H1 (cell line): ENCODE measurements around the gene INAFM1. TPM values are rescaled to one million over a fixed set of nuclear protein-coding genes. Genes with fewer than 3 reads are reported as not detected.
A peak's percentile ranks its signal among the peaks of the same experiment; 100 is the strongest.

Experiments
- CTCF ChIA-PET: fragments of 300-600 bp; sonication (Branson Sonifier 250); formaldehyde crosslinking; loops from one replicate; lab custom pipeline; 2021; ENCODE audit not compliant: partially characterized antibody; lab: Charles Lee
- POLR2A ChIA-PET: fragments of 300-600 bp; sonication (Branson Sonifier 250); formaldehyde crosslinking; loops from one replicate; lab custom pipeline; 2021; ENCODE audit warnings: inconsistent platforms; ENCODE audit not compliant: partially characterized antibody; lab: Charles Lee
- DNase-seq, 2 experiments: peaks; one replicate each; pipeline versions ENCODE4 v3.0.0 to v3.0.0-alpha.2; 2010 to 2022; ENCODE audit warnings: low spot score in 2 of 2, low read depth in 1 of 2, mixed read lengths in 1 of 2
- FAIRE-seq: peaks from 2 replicates; lab custom pipeline; 2011; peaks lifted over from hg19 to GRCh38; lab: Jason Lieb, UNC
- H2AFZ ChIP-seq: 2 replicates; pipeline ENCODE4 v1.8.1; 2012; ENCODE audit warnings: low read length, inconsistent platforms
- H2AK5ac ChIP-seq: 2 replicates; pipeline ENCODE4 v1.6.1; 2013; ENCODE audit warnings: low read depth, low read length
- H2BK120ac ChIP-seq: replicated peaks from 2 replicates; pipeline ENCODE3; 2013; ENCODE audit warnings: low read depth, low read length, inconsistent platforms
- H2BK12ac ChIP-seq: 2 replicates; pipeline ENCODE4 v1.6.1; 2013; ENCODE audit warnings: low read depth, low read length
- H2BK15ac ChIP-seq: 2 replicates; pipeline ENCODE4 v1.6.1; 2013; ENCODE audit warnings: low read length
- H2BK20ac ChIP-seq: 2 replicates; pipeline ENCODE4 v1.6.1; 2013; ENCODE audit warnings: low read length
- H2BK5ac ChIP-seq: 2 replicates; pipeline ENCODE4 v1.6.1; 2013; ENCODE audit warnings: low read depth, low read length
- H3K14ac ChIP-seq: 2 replicates; pipeline ENCODE4 v1.6.1; 2013; ENCODE audit warnings: inconsistent platforms; ENCODE audit not compliant: insufficient read length
- H3K18ac ChIP-seq: 2 replicates; pipeline ENCODE4 v1.6.1; 2013; ENCODE audit warnings: low read length; ENCODE audit errors: extremely low read depth
- H3K23ac ChIP-seq: 2 replicates; pipeline ENCODE4 v1.6.1; 2013; ENCODE audit warnings: inconsistent platforms; ENCODE audit not compliant: insufficient read length
- H3K23me2 ChIP-seq: 2 replicates; pipeline ENCODE4 v1.6.1; 2013; ENCODE audit warnings: low read depth, low read length
- H3K27ac ChIP-seq: 2 replicates; pipeline ENCODE4 v1.6.1; 2011; ENCODE audit warnings: low read depth, low read length, inconsistent platforms
- H3K27me3 ChIP-seq, 4 experiments: replicated peaks in 1 of 4; 1 replicate in 1 of 4; 2 replicates in 3 of 4; pipeline versions ENCODE4 v1.6.1 to v1.8.1; 2011 to 2013; ENCODE audit warnings: low read length in 3 of 4, mild to moderate bottlenecking in 3 of 4, inconsistent platforms in 2 of 4, mixed read lengths in 2 of 4, moderate library complexity in 1 of 4; ENCODE audit not compliant: control insufficient read depth in 3 of 4, insufficient read depth in 3 of 4; ENCODE audit errors: extremely low read depth in 1 of 4
- H3K36me3 ChIP-seq, 4 experiments: 2 replicates each; pipeline versions ENCODE4 v1.6.1 to v1.8.1; 2011 to 2013; ENCODE audit warnings: mild to moderate bottlenecking in 4 of 4, low read length in 3 of 4, moderate library complexity in 2 of 4, control low read depth in 1 of 4, inconsistent platforms in 1 of 4; ENCODE audit not compliant: insufficient read depth in 4 of 4, control insufficient read depth in 2 of 4
- H3K4ac ChIP-seq: replicated peaks from 2 replicates; pipeline ENCODE3; 2013; ENCODE audit warnings: low read length, low read depth, mixed read lengths, inconsistent platforms; ENCODE audit not compliant: insufficient read length
- H3K4me1 ChIP-seq, 4 experiments: replicated peaks in 1 of 4; 1 replicate in 1 of 4; 2 replicates in 3 of 4; pipeline versions ENCODE4 v1.6.1 to v1.8.1; 2011 to 2013; ENCODE audit warnings: low read length in 3 of 4, inconsistent platforms in 2 of 4, mixed read lengths in 1 of 4; ENCODE audit not compliant: insufficient read depth in 4 of 4, control insufficient read depth in 3 of 4
- H3K4me2 ChIP-seq, 2 experiments: 2 replicates each; pipeline versions ENCODE4 v1.6.1 to v1.8.1; 2011 to 2013; ENCODE audit warnings: low read depth in 2 of 2, low read length in 2 of 2, control low read depth in 1 of 2, inconsistent platforms in 1 of 2, mild to moderate bottlenecking in 1 of 2; ENCODE audit not compliant: insufficient read depth in 1 of 2
- H3K4me3 ChIP-seq, 4 experiments: fragments of 200-600, 300-600 bp in 1 of 4; sonication (generic), shearing (Covaris generic), sonication (Bioruptor Twin) in 1 of 4; 2 replicates each; pipeline versions ENCODE4 v1.5.1 to v1.8.1; 2011 to 2016; ENCODE audit warnings: low read length in 4 of 4, low read depth in 3 of 4, control low read depth in 2 of 4, inconsistent platforms in 2 of 4, mild to moderate bottlenecking in 2 of 4, mixed read lengths in 1 of 4, moderate library complexity in 1 of 4; ENCODE audit not compliant: insufficient read depth in 2 of 4; ENCODE audit errors: extremely low read depth in 1 of 4
- H3K56ac ChIP-seq: replicated peaks from 2 replicates; pipeline ENCODE3; 2013; ENCODE audit warnings: low read depth, mild to moderate bottlenecking, mixed read lengths, low read length, inconsistent platforms; ENCODE audit not compliant: insufficient read length
- H3K79me1 ChIP-seq: 2 replicates; pipeline ENCODE4 v1.6.1; 2013; ENCODE audit warnings: low read depth, low read length, control low read depth
- H3K79me2 ChIP-seq, 2 experiments: 2 replicates each; pipeline versions ENCODE4 v1.6.1 to v1.8.1; 2012 to 2013; ENCODE audit warnings: low read length in 2 of 2, mild to moderate bottlenecking in 2 of 2, inconsistent platforms in 1 of 2; ENCODE audit not compliant: insufficient read depth in 2 of 2, control insufficient read depth in 1 of 2
- H3K9ac ChIP-seq, 4 experiments: replicated peaks in 1 of 4; 1 replicate in 1 of 4; 2 replicates in 3 of 4; pipeline versions ENCODE4 v1.6.1 to v1.8.1; 2011 to 2013; ENCODE audit warnings: low read depth in 3 of 4, low read length in 3 of 4, control low read depth in 2 of 4, mild to moderate bottlenecking in 2 of 4, moderate library complexity in 2 of 4, inconsistent platforms in 1 of 4; ENCODE audit errors: extremely low read depth in 1 of 4
- H3K9me3 ChIP-seq, 2 experiments: 2 replicates each; pipeline versions ENCODE4 v1.6.1 to v1.8.1; 2012 to 2013; ENCODE audit warnings: mild to moderate bottlenecking in 2 of 2, moderate library complexity in 2 of 2, control low read depth in 1 of 2, inconsistent platforms in 1 of 2, low read depth in 1 of 2, low read length in 1 of 2, mixed read lengths in 1 of 2; ENCODE audit not compliant: insufficient read depth in 2 of 2
- H4K20me1 ChIP-seq, 2 experiments: replicated peaks in 1 of 2; 2 replicates each; pipeline versions ENCODE3 to v1.8.1; 2011 to 2013; ENCODE audit warnings: inconsistent platforms in 2 of 2, low read length in 2 of 2, mild to moderate bottlenecking in 1 of 2; ENCODE audit not compliant: insufficient read depth in 2 of 2, control insufficient read depth in 1 of 2
- H4K5ac ChIP-seq: 2 replicates; pipeline ENCODE4 v1.6.1; 2013; ENCODE audit warnings: low read length, low read depth, mixed read lengths, inconsistent platforms; ENCODE audit not compliant: insufficient read length
- H4K8ac ChIP-seq: 2 replicates; pipeline ENCODE4 v1.8.0; 2013; ENCODE audit warnings: mild to moderate bottlenecking, moderate library complexity, low read length, inconsistent platforms; ENCODE audit not compliant: insufficient read depth; ENCODE audit errors: extremely low read depth
- H4K91ac ChIP-seq: replicated peaks from 2 replicates; pipeline ENCODE3; 2013; ENCODE audit warnings: low read length, mixed read lengths, inconsistent platforms; ENCODE audit not compliant: insufficient read length
- ATF2 ChIP-seq: IDR thresholded peaks from 2 replicates; pipeline ENCODE4 v1.6.1; 2012; ENCODE audit warnings: low read length, inconsistent platforms
- CHD2 ChIP-seq: IDR thresholded peaks from 2 replicates; pipeline ENCODE4 v1.6.1; 2012; ENCODE audit warnings: low read length, improper control_type of control experiment
- EZH2 ChIP-seq: fragments of 200-600 bp; sonication (generic); IDR thresholded peaks from 2 replicates; pipeline ENCODE4 v1.7.1; 2012; ENCODE audit warnings: low read depth, mild to moderate bottlenecking, moderate library complexity, low read length, inconsistent platforms; ENCODE audit not compliant: severe bottlenecking
- POLR2AphosphoS5 ChIP-seq: IDR thresholded peaks from 2 replicates; pipeline ENCODE4 v1.6.1; 2011; ENCODE audit warnings: low read depth, low read length
- RFX5 ChIP-seq: IDR thresholded peaks from 2 replicates; pipeline ENCODE4 v1.6.1; 2011; ENCODE audit warnings: low read depth, low read length, improper control_type of control experiment, borderline replicate concordance
- SP4 ChIP-seq: IDR thresholded peaks from 2 replicates; pipeline ENCODE4 v1.6.1; 2012; ENCODE audit warnings: low read length, inconsistent platforms
- TAF7 ChIP-seq: optimal IDR thresholded peaks from 2 replicates; pipeline ENCODE3; 2011; ENCODE audit warnings: low read depth, mild to moderate bottlenecking, inconsistent platforms, low read length, moderate library complexity, borderline replicate concordance
- TEAD4 ChIP-seq: IDR thresholded peaks from 2 replicates; pipeline ENCODE4 v1.6.1; 2012; ENCODE audit warnings: low read depth, low read length, inconsistent platforms, mixed read lengths
- YY1 ChIP-seq: IDR thresholded peaks from 2 replicates; pipeline ENCODE4 v1.6.1; 2011; ENCODE audit warnings: low read depth, mild to moderate bottlenecking, low read length
- WGBS, 2 experiments: shearing (Covaris generic) in 1 of 2; methylation state at CpG; one replicate each; pipeline versions ENCODE4 v1.1.6 to v1.1.7; 2013 to 2015; ENCODE audit warnings: low lambda C conversion rate in 2 of 2, mixed read lengths in 2 of 2, inconsistent platforms in 1 of 2, low coverage in 1 of 2, missing lambda C conversion rate in 1 of 2; ENCODE audit not compliant: insufficient replicate concordance in 2 of 2, insufficient coverage in 1 of 2, insufficient read length in 1 of 2; ENCODE audit errors: extremely low coverage in 1 of 2, missing lambda C conversion rate in 1 of 2; 5-methylcytosine and 5-hydroxymethylcytosine counted together
- polyA plus RNA-seq, 7 experiments: library from polyadenylated mRNA; depleted of rRNA in 3 of 7; stranded (reverse) in 5 of 7; unstranded in 2 of 7; fragments of >200 nt in 5 of 7; fragments of 200-250 nt in 2 of 7; gene quantifications; 1 replicate in 5 of 7; 2 replicates in 1 of 7; 4 replicates in 1 of 7; pipeline versions ENCODE4 v1.2.1 to v1.2.3, GENCODE V29; 2011 to 2013; ENCODE audit warnings: missing spikeins in 2 of 7, mixed read lengths in 2 of 7
- total RNA-seq: library from RNA; stranded (reverse); fragmentation: NEBNext Ultra II Directional; extraction: Animal tissue kit (Norgen Biotek cat#: 25700); gene quantifications from 2 replicates; pipeline ENCODE4 v1.2.1, GENCODE V29; 2021

INAFM1 gene
- total and polyA plus RNA-seq, 2 of the 8 experiments (the other 6 are each of a cell fraction or from before 2014, with no cell fraction given), result 2.6 to 3.4 TPM

- WGBS, 2 experiments, result 22% methylated on average over 17 of the region's 27 CpGs; no CpG with 5 or more reads in 1 of the 2 experiments
- Histone ChIP-seq H4K5ac (peak overlapping the region; percentile 67), H3K23ac (peak overlapping the region; percentile 53), H3K14ac (peak overlapping the region; percentile 32), H2BK120ac (peak overlapping the region; percentile 100), H3K4me3 (peak overlapping the region in 1 of 4 experiments; percentile 31; a peak in 2 of 8 replicates), H2BK20ac (peak overlapping the region; percentile 91), H3K9ac (peak overlapping the region in 2 of 4 experiments; percentile 13 to 16; a peak in 3 of 7 replicates), H2BK12ac (peak overlapping the region; percentile 100), H2AFZ (no peak overlapping the region), H3K27me3 (peaks cover 0 to 30% (median 27%) of the 10 kb centered on the region in 4 experiments; a peak in 6 of 7 replicates), H3K79me2 (no peaks in the 10 kb centered on the region; a peak in 1 of 4 replicates), H3K56ac (peak overlapping the region; percentile 40), H3K27ac (no peak overlapping the region), H4K91ac (peak overlapping the region; percentile 99), H2BK15ac (peak overlapping the region; percentile 100), H4K20me1 (peaks cover 4 to 18% of the 10 kb centered on the region in 2 experiments), H3K4me1 (peaks cover 8 to 25% (median 20%) of the 10 kb centered on the region in 4 experiments), H2AK5ac (peak overlapping the region; percentile 100), H2BK5ac (peak overlapping the region; percentile 76; the same call in 1 of the 2 replicates), H3K4me2 (peak overlapping the region; percentile 64 to 91), H3K23me2 (peaks cover 21% of the 10 kb centered on the region), H3K79me1 (peaks cover 3% of the 10 kb centered on the region; the same call in 1 of the 2 replicates), H3K9me3 (peaks cover 0 to 5% of the 10 kb centered on the region in 2 experiments; a peak in 2 of 4 replicates), H3K4ac (peak overlapping the region; percentile 76), H3K36me3 (no peaks in the 10 kb centered on the region), H4K8ac (peak overlapping the region; percentile 54; the same call in 1 of the 2 replicates), H3K18ac (peak overlapping the region; percentile 94)
- FAIRE-seq (no peak), DNase-seq (peak; percentile 75 to 86)
- CTCF ChIA-PET, result interaction anchor here (1.2 to 1.6 kb wide), 2 partner anchors 12 to 30 kb away, joined by 3 to 7 read pairs; no protein-coding TSS in a partner anchor
- POLR2A ChIA-PET, result interaction anchor here (0.6 to 5.0 kb wide), 6 partner anchors 15 to 128 kb away, joined by 3 to 66 read pairs (median 4); partner anchors contain the start of genes CCDC9 and ZC3H4
- TF ChIP-seq EZH2, result no peak
- TF ChIP-seq YY1, result peak; percentile 79
- no peak for TF ChIP-seq TAF7
- TF ChIP-seq RFX5, result peak; percentile 74; the same call in 1 of the 2 replicates
- peak; percentile 94 for TF ChIP-seq ATF2
- TF ChIP-seq SP4, result no peak
- no peak for TF ChIP-seq POLR2AphosphoS5
- TF ChIP-seq CHD2, result no peak
- TF ChIP-seq TEAD4, result no peak
These were observed 33.4 kb upstream of the INAFM1 start for GRCh38 chr19:47240996-47241918.
